Measurements from ENCODE around the gene WWOX. TPM values are rescaled to one million over a fixed set of nuclear protein-coding genes. Genes with fewer than 3 reads are reported as not detected.

WWOX gene
- total RNA-seq, 1 donor from 2014 or later = 43.2 TPM

- Mint-ChIP-seq H3K9me3 (ENCODE audit: low read depth) (no peaks in the 10 kb centered on the region), H3K4me1 (ENCODE audit: low read depth) (peaks cover 6% of the 10 kb centered on the region), H3K27ac (no peak overlapping the region), H3K36me3 (ENCODE audit: insufficient read depth) (no peaks in the 10 kb centered on the region), H3K27me3 (no peaks in the 10 kb centered on the region), H3K4me3 (ENCODE audit: low read depth) (no peak overlapping the region)
- no peak for TF ChIP-seq CTCF (IDR thresholded peaks at IDR 0.05; ENCODE audit: unreplicated experiment)
- no peak for DNase-seq (ENCODE audit: low spot score, unreplicated experiment)
Observed at GRCh38 chr16:78882751-78883150, 783.3 kb downstream of the WWOX start.

GRCh38 chr16:78884204-78884603 is 784.8 kb downstream of the WWOX start:
- Mint-ChIP-seq H3K4me3 (ENCODE audit: low read depth) (no peak overlapping the region), H3K4me1 (ENCODE audit: low read depth) (peaks cover 6% of the 10 kb centered on the region), H3K27me3 (no peaks in the 10 kb centered on the region), H3K36me3 (ENCODE audit: insufficient read depth) (no peaks in the 10 kb centered on the region), H3K27ac (no peak overlapping the region), H3K9me3 (ENCODE audit: low read depth) (no peaks in the 10 kb centered on the region)
- TF ChIP-seq CTCF (IDR thresholded peaks at IDR 0.05; ENCODE audit: unreplicated experiment) = no peak
- DNase-seq (ENCODE audit: low spot score, unreplicated experiment) = no peak

GRCh38 chr16:78889346-78889745 is 789.9 kb downstream of the WWOX start:
- DNase-seq (ENCODE audit: low spot score, unreplicated experiment) = no peak

GRCh38 chr16:78890373-78890895 is 791.0 kb downstream of the WWOX start:
- TF ChIP-seq CTCF (IDR thresholded peaks at IDR 0.05; ENCODE audit: unreplicated experiment) = no peak
- Mint-ChIP-seq H3K9me3 (ENCODE audit: low read depth) (no peaks in the 10 kb centered on the region), H3K4me1 (ENCODE audit: low read depth) (peaks cover 4% of the 10 kb centered on the region), H3K27me3 (no peaks in the 10 kb centered on the region), H3K4me3 (ENCODE audit: low read depth) (no peak overlapping the region), H3K27ac (no peak overlapping the region), H3K36me3 (ENCODE audit: insufficient read depth) (no peaks in the 10 kb centered on the region)
- DNase-seq (ENCODE audit: low spot score, unreplicated experiment) = no peak

More at GRCh38 chr16:78889346-78889745, 789.9 kb downstream of the WWOX start:
- Mint-ChIP-seq H3K4me3 (ENCODE audit: low read depth) (no peak overlapping the region), H3K9me3 (ENCODE audit: low read depth) (no peaks in the 10 kb centered on the region), H3K36me3 (ENCODE audit: insufficient read depth) (no peaks in the 10 kb centered on the region), H3K27me3 (no peaks in the 10 kb centered on the region), H3K27ac (no peak overlapping the region), H3K4me1 (ENCODE audit: low read depth) (peaks cover 3% of the 10 kb centered on the region)
- no peak for TF ChIP-seq CTCF (IDR thresholded peaks at IDR 0.05; ENCODE audit: unreplicated experiment)

GRCh38 chr16:78892951-78893733 is 793.7 kb downstream of the WWOX start:
- Mint-ChIP-seq H3K4me3 (ENCODE audit: low read depth) (no peak overlapping the region), H3K27ac (no peak overlapping the region), H3K4me1 (ENCODE audit: low read depth) (peaks cover 4% of the 10 kb centered on the region), H3K27me3 (no peaks in the 10 kb centered on the region), H3K36me3 (ENCODE audit: insufficient read depth) (no peaks in the 10 kb centered on the region), H3K9me3 (ENCODE audit: low read depth) (peaks cover under 1% of the 10 kb centered on the region)
- no peak for TF ChIP-seq CTCF (IDR thresholded peaks at IDR 0.05; ENCODE audit: unreplicated experiment)
- DNase-seq (ENCODE audit: low spot score, unreplicated experiment) = no peak
